Measurements from ENCODE around the gene MOSPD2. TPM values are rescaled to one million over a fixed set of nuclear protein-coding genes. Genes with fewer than 3 reads are reported as not detected.

Gene MOSPD2
- total RNA-seq, 2 experiments from 2014 or later = 6.4 to 6.8 TPM

- no peaks in the 10 kb centered on the region for H3K4me1 Mint-ChIP-seq (ENCODE audit: low read depth)
- Histone ChIP-seq H3K4me3 (ENCODE audit: low read length) (no peak overlapping the region), H3K9me3 (ENCODE audit: control insufficient read depth in 1 of 2, insufficient read depth in 1 of 2, low read length in 2 of 2) (no peaks in the 10 kb centered on the region), H3K4me1 (ENCODE audit: insufficient read depth, low read length) (no peaks in the 10 kb centered on the region), H3K36me3 (ENCODE audit: insufficient read depth, low read length) (peaks cover 33% of the 10 kb centered on the region), H3K27ac (ENCODE audit: low read depth in 1 of 2, low read length in 2 of 2) (no peak overlapping the region), H3K27me3 (ENCODE audit: control insufficient read depth in 1 of 2, insufficient read depth in 2 of 2, low read length in 2 of 2) (no peaks in the 10 kb centered on the region)
- H3K9me3 Mint-ChIP-seq = no peaks in the 10 kb centered on the region
- peaks cover 34% of the 10 kb centered on the region for H3K36me3 Mint-ChIP-seq (ENCODE audit: low read depth)
- no peak for ATAC-seq (ENCODE audit: poor library complexity)
- POLR2A ChIA-PET = no interaction called here
- H3K27me3 Mint-ChIP-seq = no peaks in the 10 kb centered on the region
- TF ChIP-seq CTCF (IDR thresholded peaks at IDR 0.05) = no peak
- CTCF ChIA-PET = no interaction called here
- intact Hi-C loops (cut with DNase I, micrococcal nuclease) = no loop called here
- no peak overlapping the region for H3K27ac Mint-ChIP-seq
- no peak for DNase-seq
- H3K4me3 Mint-ChIP-seq = no peak overlapping the region
These were observed 47.0 kb downstream of the MOSPD2 start for GRCh38 chrX:14920196-14920595.

GRCh38 chrX:14922437-14922836 is 49.2 kb downstream of the MOSPD2 start:
- no peak for TF ChIP-seq CTCF (IDR thresholded peaks at IDR 0.05)
- no peak overlapping the region for H3K4me3 ChIP-seq (ENCODE audit: low read length)
- H3K9me3 Mint-ChIP-seq = no peaks in the 10 kb centered on the region
- H3K27ac Mint-ChIP-seq = no peak overlapping the region
- peaks cover 21% of the 10 kb centered on the region for H3K36me3 Mint-ChIP-seq (ENCODE audit: low read depth)
- H3K27ac ChIP-seq (ENCODE audit: low read depth in 1 of 2, low read length in 2 of 2) = no peak overlapping the region
- H3K4me3 Mint-ChIP-seq = no peak overlapping the region
- no peaks in the 10 kb centered on the region for H3K4me1 Mint-ChIP-seq (ENCODE audit: low read depth)
- CTCF ChIA-PET = no interaction called here
- H3K27me3 Mint-ChIP-seq = no peaks in the 10 kb centered on the region
- POLR2A ChIA-PET = no interaction called here
- H3K36me3 ChIP-seq (ENCODE audit: insufficient read depth, low read length) = peaks cover 15% of the 10 kb centered on the region
- no peaks in the 10 kb centered on the region for H3K27me3 ChIP-seq (ENCODE audit: control insufficient read depth in 1 of 2, insufficient read depth in 2 of 2, low read length in 2 of 2)
- no peak for ATAC-seq (ENCODE audit: poor library complexity)
- no peak for DNase-seq
- no peaks in the 10 kb centered on the region for H3K4me1 ChIP-seq (ENCODE audit: insufficient read depth, low read length)
- intact Hi-C loops (cut with DNase I, micrococcal nuclease) = no loop called here
- H3K9me3 ChIP-seq (ENCODE audit: control insufficient read depth in 1 of 2, insufficient read depth in 1 of 2, low read length in 2 of 2) = no peaks in the 10 kb centered on the region

GRCh38 chrX:14923761-14924160 is 50.5 kb downstream of the MOSPD2 start:
- Histone ChIP-seq H3K27me3 (ENCODE audit: control insufficient read depth in 1 of 2, insufficient read depth in 2 of 2, low read length in 2 of 2) (no peaks in the 10 kb centered on the region), H3K9me3 (ENCODE audit: control insufficient read depth in 1 of 2, insufficient read depth in 1 of 2, low read length in 2 of 2) (no peaks in the 10 kb centered on the region), H3K27ac (ENCODE audit: low read depth in 1 of 2, low read length in 2 of 2) (no peak overlapping the region), H3K4me3 (ENCODE audit: low read length) (no peak overlapping the region), H3K4me1 (ENCODE audit: insufficient read depth, low read length) (no peaks in the 10 kb centered on the region), H3K36me3 (ENCODE audit: insufficient read depth, low read length) (peaks cover 8% of the 10 kb centered on the region)
- Mint-ChIP-seq H3K27ac (no peak overlapping the region), H3K4me3 (no peak overlapping the region), H3K9me3 (no peaks in the 10 kb centered on the region), H3K27me3 (no peaks in the 10 kb centered on the region), H3K4me1 (ENCODE audit: low read depth) (no peaks in the 10 kb centered on the region), H3K36me3 (ENCODE audit: low read depth) (peaks cover 10% of the 10 kb centered on the region)
- DNase-seq (no peak), ATAC-seq (ENCODE audit: poor library complexity) (no peak)
- intact Hi-C loops (cut with DNase I, micrococcal nuclease) = no loop called here
- ChIA-PET CTCF (no interaction called here), POLR2A (no interaction called here)
- TF ChIP-seq CTCF (IDR thresholded peaks at IDR 0.05) = no peak

All from CD4-positive, alpha-beta T cell (primary cell).